HG03571 (cell line): Measurements from ENCODE around the gene TADA3.
A peak's percentile ranks its signal among the peaks of the same experiment; 100 is the strongest.
"Not testable (repeated sequence)": the region's sequence is repeated elsewhere in the genome, so short reads cannot be mapped to it uniquely, and the experiment has no call there.

Experiments used
- ATAC-seq: cut with Tn5 transposase; IDR thresholded peaks from one replicate; pipeline ENCODE4 v1.9.1; 2021; ENCODE audit not compliant: unreplicated experiment

Gene TADA3

DNA sequence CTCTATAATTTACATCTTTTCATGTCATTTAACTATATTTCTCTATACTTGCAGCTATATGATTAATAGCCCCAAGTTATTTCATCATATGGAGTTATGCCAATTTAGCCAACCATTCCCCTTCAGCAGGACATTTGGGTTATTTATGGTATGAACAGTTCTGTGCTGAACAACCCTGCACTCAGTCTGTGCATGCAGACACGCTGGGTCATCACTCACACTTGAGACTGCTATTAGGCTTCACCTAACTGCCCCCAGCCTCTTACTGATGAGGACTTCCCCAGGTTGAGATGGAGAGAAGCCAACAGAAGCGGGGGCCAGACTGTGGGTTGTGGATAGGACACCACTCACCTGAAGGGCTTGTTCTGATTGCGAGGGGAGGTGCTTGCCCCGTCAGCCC, 7.3 kb downstream of the TADA3 start:
- ATAC-seq = no peak

GRCh38 chr3:9783954-9784353, 8.3 kb downstream of the TADA3 start:
- no peak for ATAC-seq

DNA sequence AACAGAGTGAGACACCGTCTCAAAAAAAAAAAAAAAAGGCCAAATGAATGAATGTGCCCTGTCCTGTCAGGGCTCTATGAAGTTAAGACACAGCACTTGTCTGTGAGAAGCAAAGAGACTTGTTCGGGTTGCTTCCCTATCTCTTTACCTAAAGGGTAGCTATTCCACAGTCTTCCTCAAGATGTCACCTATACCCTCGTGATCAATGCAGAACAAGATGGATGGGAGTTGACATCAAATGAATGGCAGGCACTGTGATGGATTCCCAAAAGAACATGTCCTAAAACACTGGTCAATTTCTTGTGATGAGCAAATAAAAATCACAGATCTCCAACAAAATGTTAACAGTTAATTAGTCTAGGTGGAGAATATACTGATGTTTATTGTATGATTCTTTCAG, 9.5 kb downstream of the TADA3 start:
- no peak for ATAC-seq

- ATAC-seq = no peak
Measured at GRCh38 chr3:9781978-9782603, 10.2 kb downstream of the TADA3 start.

GRCh38 chr3:9781551-9781950, 10.7 kb downstream of the TADA3 start:
- ATAC-seq = no peak

GRCh38 chr3:9780910-9781309, 11.4 kb downstream of the TADA3 start:
- ATAC-seq = no peak

- no peak for ATAC-seq
Measured at GRCh38 chr3:9780458-9780812, 11.8 kb downstream of the TADA3 start.

- peak; percentile 56 for ATAC-seq
Measured at GRCh38 chr3:9779721-9780457, 12.4 kb downstream of the TADA3 start.

DNA sequence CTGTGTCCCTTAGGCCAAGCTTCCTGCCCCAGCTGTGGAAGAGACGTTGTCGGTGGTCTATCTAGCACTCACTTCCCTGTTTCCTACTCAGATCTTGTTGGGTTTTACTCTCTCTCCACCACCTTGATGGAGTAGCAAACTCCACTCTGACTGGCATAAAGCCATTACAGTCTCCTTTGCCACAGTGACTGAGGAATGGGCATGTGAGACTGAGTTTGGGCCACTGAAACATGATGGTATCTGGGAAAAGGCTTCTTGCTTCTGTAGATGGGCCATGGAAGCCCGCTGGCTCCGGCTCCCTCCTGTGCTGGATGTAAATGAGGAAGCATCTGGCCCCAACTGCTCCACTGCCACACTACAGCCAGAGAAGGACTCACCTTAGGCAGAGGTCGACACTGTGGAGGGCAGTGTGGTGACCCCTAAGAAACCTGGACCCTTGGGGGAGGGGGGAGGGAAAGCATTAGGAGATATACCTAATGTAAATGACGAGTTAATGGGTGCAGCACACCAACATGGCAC, 13.1 kb downstream of the TADA3 start:
- no peak for ATAC-seq

DNA sequence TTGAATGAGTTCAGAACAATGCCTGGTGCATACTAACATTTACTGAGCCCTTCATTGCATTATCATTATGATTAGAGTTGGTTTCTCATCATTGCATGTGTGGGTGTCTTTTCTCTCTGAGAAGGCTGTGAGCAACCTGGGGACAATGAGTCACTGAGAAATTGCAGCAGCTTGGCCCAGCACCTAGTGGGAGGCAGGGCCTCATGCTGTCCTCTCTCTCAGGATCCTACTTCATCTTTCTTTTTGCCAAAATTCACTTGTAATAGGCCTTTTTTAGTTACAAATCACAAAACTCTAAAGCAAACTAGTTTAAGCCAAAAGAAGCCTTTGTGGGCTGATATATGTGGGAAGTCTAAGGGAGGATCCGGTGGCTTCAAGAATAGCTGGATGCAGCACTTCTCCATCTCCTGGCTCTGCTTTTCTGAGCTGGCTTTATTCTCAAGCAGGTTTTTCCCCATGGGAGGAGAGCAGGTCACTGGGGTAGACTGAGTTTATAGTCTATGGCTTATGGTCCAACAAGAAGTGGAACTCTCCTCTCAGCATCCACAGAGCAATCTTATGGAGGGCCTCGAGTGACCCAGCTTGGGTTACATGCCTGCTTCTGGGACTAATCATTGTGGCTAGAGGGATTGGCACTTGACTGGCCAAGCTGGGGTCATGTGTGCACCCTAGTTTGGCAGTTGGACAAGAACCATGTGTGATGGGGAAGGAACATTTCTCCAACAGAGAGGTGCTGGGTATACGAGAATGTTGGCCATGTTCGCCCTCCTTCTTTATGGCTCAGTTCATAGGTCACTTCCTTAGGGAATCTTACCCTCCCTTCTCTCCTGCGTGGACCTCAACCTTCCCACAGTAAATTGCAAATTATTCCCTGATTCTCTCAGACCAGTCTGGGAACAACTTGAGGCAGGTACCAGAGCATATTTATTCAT, 13.9 kb downstream of the TADA3 start:
- ATAC-seq = no peak

GRCh38 chr3:9777694-9778021, 14.6 kb downstream of the TADA3 start:
- ATAC-seq = no peak

DNA sequence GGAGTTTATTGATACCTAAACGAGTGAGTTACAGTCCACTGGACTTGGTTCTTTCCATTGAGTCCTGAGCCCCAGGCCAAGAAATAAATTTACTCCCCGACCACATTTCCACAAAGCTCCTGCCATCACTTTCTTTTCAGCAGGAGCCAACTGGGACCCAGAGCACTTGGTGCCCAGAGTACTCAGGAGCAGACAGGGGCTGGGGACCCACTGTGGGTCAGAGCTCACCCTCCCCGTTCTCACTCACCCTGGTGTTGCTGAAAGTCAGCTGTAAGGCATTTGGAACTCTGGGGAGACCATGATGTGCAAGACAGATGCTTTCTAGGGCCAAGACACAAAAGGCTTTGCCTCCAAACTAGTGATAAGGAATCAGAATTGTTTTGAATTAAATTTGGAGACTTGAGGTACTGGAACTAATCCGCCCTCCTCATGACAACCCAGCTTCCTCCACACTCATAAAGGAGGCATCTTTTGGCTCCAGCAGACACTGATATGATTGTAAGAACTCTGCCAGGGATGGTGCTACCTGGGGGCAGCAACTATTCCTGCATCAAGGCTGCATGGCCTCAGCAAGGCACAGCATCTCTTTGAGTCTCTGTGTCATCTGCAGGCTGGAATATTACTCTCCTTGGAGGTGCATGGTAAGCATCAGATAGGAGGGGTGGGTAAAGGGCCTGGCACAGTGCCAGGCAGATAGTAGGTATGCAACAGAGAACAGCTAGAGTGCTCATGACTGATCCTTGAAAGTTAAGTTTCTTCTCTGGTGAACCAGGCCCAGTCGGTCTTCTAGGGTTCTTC, 15.2 kb downstream of the TADA3 start:
- ATAC-seq = no peak

DNA sequence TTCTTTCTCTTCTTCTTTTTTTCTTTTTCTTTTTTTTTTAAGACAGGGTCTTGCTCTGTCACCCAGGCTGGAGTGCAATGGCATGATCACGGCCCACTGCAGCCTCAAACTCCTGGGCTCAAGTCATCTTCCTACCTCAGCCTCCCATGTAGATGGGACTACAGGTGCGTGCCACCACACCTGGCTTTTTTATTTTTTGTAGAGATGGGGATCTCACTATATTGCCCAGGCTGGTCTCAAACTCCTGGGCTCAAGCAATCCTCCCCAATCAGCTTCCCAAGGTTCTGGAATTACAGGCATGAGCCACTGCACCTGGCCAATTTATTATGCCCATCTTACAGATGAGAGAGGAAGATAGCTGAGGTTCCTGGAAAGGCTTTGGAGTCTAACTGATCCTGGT, 21.3 kb downstream of the TADA3 start:
- ATAC-seq = not testable (repeated sequence)

GRCh38 chr3:9770276-9770812, 21.9 kb downstream of the TADA3 start:
- no peak for ATAC-seq

DNA sequence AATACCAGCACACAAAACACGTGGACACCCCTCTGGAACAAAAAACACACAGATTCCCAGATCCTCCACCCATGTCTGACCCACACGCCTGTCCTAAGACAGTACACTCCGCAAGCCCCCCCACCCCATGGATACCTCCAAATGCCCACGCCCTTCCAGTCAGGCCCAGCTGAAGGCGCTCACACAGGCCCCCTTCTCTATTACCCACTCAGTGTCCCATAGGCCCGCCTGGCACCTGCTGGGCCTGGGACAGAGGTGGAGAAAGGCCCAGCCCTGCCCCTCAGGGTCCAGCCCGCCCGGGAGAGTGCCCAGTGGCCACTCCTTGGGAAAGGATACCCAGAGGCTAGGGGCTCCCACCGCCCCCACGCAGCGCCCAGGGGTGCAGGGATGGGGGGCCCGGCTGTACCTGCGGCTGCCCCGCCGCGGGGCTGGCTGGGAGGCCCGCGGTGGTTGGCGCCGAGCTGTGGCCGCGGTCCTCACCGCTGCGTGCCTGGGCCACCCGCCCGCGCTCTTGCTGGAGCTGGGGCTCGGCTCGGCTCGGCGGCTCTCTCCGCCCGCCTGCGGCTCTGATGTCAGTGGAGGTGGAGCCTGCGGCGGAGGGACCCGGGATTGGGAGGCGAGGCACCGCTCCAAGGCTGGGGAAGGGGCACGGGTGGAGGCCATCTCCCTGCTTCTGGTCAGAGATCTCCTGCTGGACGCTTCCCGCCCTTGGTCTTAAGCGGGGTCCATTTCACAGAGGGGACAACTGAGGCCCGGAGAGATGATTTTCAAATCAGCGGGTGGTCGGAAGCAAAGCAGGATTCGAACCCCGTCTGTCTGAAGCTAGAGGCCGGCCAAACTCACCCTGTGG, 22.6 kb downstream of the TADA3 start, which contains the start of gene CAMK1:
TSS of gene CAMK1 (minus strand) at position 522 of the 850 bp plus-strand sequence. CDS start 2,198 bp downstream, outside the sequence.
- ATAC-seq = no peak

GRCh38 chr3:9769012-9769411, 23.3 kb downstream of the TADA3 start:
- no peak for ATAC-seq

GRCh38 chr3:9768141-9768775, 24.0 kb downstream of the TADA3 start:
- no peak for ATAC-seq

GRCh38 chr3:9767418-9767817, 24.9 kb downstream of the TADA3 start:
- ATAC-seq = no peak

- no peak for ATAC-seq
Measured at GRCh38 chr3:9765865-9766264, 26.4 kb downstream of the TADA3 start.
